Posterior vena cava (tissue), 2 donors: ENCODE measurements around the gene MYO5A. TPM values are rescaled to one million over a fixed set of nuclear protein-coding genes. Genes with fewer than 3 reads are reported as not detected.
A peak's percentile ranks its signal among the peaks of the same experiment; 100 is the strongest.
"Not testable (repeated sequence)": the region's sequence is repeated elsewhere in the genome, so short reads cannot be mapped to it uniquely, and the experiment has no call there.

Source experiments
- DNase-seq: peaks from one replicate; pipeline ENCODE4 v3.0.0-alpha.2; 2020; ENCODE audit warnings: low spot score
- intact Hi-C, 2 donors: fragments of 100-400 bp; cut with DNase I; formaldehyde crosslinking; loops; one replicate each; pipeline versions ENCODE4 v1.14.1 to v1.14.2; 2022 to 2023
- total RNA-seq, 2 donors: library from RNA; stranded (reverse); fragmentation: NEBNext Ultra II Directional; extraction: Animal tissue kit (Norgen Biotek cat#: 25700); gene quantifications; one replicate each; pipeline ENCODE4 v1.2.1, GENCODE V29; 2021
- donor health status: DM: yes; HTN: yes; CAD: no.
- donor health status: DM: yes; HTN: yes; CAD: no.

Gene MYO5A
- total RNA-seq, 2 donors from 2014 or later: 42.3 to 44.7 TPM

DNA sequence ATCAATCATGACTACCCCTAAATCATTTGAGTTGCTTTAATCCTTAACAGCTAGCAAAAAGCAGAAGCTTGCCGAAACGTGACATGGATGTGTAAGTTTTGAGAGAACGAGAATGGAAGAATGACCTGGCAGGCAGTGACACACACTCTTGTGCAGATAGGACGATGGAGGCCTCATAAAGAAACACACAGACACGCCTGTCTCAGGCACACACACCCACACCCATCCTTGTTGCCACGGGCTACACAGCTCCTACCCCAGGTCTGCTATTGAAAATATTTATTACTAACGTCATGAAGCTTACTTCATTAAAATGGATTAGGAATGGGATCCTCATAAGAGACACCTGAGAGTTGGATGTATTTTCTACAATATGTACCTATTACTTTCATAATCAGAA lies 241.6 kb downstream of the MYO5A start:
- intact Hi-C loops: no loop called here
- DNase-seq: no peak

DNA sequence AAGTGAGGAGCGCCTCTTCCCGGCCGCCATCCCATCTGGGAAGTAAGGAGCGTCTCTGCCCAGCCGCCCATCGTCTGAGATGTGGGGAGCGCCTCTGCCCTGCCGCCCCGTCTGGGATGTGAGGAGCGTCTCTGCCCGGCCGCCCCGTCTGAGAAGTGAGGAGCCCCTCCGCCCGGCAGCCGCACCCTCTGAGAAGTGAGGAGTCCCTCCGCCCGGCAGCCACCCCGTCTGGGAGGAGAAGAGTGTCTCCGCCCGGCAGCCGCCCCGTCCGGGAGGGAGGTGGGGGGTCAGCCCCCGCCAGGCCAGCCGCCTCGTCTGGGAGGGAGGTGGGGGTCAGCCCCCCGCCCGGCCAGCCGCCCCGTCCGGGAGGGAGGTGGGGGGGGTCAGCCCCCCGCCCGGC lies 242.7 kb downstream of the MYO5A start:
- DNase-seq, intact Hi-C loops: not testable (repeated sequence)

DNA sequence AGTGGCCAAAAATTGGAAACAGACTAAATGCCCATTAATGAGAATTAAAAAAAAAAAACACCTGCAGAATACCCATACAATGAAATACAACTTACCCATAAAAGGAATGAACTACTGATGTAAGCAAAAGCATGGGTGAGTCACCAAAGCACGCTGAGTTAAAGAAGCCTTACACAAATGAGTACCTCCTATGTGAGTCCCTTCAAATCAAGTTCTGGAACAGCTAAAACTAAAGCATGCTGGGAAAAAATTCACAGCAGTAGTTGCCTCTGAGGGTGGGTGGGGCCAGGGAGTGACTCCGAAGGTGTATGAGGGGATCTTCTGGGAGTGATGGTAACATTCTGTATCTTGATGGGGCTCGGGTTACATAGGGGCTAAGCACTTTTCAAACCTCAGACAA lies 244.5 kb downstream of the MYO5A start:
- intact Hi-C loops: no loop called here
- no peak for DNase-seq

DNA sequence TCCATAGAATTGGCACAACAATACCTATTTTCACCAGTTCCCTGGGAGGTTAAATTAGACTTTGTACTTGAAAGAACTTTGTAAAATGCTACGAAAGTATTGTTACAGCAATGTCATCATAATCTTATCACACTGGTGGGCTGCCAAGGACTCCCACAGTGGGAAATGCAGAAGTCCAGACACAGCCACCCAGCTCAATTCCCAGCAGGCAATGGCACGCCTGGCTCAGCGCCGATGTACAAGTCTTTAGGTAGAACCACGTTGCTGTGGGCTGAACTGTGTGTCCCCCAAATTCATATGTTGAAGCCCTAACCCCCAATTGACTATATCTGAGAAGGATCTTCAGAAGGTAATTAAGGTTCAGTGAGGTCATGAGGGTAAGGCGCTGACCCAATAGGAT lies 245.4 kb downstream of the MYO5A start:
- no peak for DNase-seq
- intact Hi-C loops: no loop called here

DNA sequence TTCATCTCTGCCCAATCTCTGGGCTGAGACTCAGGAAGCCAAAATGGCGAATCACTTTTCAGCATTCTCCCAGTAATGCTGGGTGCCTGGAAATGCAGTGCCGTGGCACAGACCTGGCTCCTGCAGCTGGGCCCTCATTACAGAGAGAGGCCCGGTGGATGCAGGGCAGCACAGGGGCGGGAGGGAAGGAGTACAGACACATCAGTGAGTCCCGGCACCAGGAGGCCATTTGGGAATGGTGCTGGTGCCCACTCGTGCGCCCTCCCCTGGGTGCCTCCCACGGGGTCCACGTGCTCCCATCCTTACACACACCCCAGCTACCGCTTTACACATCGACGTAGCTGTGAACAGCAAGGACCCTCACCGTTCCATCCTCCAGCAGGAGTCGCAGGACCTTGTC lies 246.3 kb downstream of the MYO5A start:
- DNase-seq: no peak
- intact Hi-C loops: no loop called here

DNA sequence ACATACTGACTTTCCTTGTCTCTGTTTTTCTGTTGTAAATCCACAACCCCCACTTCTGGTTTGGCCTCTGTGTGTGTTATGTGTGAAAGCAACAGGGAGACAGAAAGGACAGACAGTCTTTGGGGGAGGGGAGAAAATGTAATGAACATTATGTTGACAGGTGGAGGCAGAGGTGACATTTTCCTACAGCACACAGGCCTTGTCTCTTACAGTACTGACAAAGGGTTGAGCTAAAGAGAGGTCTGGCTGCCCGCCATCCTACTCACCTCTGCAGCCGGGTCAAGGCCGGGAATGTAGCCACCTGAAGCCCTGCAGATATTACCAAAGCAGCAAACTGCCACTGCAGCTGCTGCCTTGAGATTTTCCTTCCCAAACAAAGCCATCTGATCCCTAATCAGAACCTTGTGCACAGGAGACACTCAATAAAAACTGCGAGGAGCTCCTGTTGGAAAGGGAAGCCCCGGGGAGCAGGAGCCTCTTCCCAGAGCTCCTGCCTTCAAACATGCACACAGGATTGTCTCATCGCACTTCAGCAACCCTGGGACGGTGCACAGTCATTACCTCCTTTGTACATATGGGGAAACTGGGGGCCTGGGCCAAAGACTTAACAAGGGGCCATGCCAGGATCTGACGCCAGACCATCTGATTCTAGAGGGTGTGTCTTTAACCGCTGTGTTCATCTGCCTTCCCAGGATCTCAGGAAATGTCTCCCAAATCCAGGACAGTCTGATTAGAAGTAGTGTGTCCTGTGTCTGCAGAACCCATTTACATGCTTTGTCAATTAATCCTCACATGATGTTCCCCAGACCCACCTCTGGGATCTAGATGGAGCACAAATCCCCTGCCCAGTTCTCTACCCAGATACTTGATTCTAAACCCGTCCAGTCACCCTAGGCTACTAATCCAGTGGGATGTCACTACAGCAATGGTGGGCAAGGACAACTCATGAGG lies 247.3 kb downstream of the MYO5A start:
- intact Hi-C loops: no loop called here
- DNase-seq: no peak

DNA sequence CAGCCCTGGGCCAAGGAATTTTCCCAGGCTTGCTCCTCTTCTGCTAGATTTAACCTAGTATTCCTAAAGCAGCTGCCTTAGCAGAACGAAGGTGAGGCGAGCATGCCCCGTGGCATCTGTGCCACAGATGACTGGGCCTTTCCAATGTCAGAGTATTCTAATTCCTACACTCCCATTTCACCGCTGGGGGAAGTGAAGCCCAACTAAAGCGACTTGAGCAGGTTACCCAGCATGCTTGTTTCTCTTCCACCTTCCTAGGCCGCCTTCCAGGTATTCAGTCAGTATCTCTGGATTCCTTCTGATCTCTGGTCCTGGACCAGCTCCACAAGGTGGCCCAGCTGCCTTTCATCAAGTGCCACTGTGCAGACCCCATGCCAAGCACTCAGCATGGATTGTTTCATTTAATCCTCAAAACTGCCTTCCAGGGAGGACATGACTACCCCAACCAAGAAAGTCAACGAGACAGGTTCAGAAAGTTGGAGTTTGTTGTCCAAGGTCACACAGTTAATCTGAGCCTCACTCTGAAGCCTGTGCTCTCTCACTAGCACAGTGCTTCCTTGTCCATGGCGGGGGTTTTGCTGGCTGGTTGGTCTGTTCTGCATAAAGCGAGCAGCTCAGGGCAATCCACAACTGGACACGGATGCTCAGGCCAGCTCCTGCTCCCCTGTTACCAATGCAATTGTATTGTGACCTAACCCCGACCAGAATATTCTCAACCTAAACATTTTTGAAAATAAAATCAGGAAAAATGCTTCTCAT lies 248.2 kb downstream of the MYO5A start:
- intact Hi-C loops: no loop called here
- DNase-seq: no peak

DNA sequence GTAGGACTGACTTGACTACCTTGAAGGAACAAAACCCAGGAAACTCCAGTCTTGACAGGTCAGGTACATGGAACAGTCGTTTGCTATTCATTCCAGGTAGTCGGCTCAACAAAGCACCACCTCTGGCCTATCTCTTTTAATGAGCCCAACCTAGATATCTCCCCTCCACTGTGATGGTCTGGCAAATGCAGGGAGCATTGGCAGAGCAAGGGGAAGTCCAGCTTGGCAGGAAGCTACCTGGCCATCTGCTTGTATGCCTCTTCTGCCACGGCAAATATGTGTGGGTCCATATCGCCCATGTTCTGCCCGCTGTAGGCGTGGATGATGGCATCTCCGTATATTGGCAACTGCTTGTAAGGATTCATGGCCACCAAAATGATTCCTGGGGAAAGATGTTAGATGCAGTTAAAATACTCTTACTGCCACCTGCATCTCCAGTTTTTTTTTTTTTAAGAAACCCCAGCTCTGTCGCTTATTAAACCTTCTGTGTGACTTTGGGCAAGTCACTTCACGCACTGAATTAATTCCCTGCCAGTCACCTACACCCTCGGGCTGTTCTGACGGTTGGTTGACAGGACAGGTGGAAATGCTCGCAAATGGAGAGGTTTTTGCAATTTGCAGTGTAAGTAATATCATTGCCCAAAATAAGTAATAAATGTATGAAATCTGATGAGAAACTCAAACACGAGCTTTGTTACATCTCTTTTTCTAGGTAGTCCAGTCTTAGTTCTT lies 249.9 kb downstream of the MYO5A start:
- intact Hi-C loops: no loop called here
- no peak for DNase-seq

DNA sequence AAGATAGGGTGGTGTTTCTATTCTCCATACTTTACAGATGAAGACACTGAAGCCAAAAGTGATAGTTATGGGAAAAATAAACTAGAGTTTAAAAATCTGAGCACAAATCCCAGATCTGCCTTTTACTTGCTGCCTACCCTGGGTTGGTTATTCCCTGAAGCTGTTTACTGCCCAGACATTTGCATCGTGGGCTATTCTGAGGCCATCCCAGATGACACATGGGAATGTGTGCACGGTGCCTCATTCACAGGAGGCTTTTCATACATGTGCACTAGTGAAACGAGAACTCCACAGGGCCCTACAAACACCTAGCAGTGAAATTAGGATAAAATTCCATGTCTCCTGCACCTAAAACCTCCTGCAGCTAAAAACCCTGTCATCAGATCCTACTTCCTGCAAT lies 250.5 kb downstream of the MYO5A start:
- no peak for DNase-seq
- intact Hi-C loops: no loop called here

DNA sequence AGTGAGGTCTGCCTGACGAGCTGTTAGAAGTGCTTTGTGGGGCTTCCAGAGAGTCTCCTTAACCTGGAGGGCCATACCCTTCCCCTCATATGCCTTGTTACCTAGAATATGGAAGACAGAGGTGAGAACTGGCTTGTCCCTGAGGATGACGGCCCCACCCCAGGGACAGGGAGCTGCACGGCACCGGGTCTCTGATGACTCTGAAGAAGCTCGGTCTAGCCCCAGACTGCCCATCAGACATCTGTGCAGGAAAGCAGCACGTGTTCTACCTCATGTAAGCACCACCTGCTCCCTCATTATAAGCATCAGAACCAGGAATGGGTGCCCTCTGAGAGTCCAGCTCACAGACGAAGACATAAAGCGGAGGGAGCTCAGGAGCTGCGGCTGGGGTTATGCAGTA lies 251.1 kb downstream of the MYO5A start:
- no peak for DNase-seq
- intact Hi-C loops: no loop called here

DNA sequence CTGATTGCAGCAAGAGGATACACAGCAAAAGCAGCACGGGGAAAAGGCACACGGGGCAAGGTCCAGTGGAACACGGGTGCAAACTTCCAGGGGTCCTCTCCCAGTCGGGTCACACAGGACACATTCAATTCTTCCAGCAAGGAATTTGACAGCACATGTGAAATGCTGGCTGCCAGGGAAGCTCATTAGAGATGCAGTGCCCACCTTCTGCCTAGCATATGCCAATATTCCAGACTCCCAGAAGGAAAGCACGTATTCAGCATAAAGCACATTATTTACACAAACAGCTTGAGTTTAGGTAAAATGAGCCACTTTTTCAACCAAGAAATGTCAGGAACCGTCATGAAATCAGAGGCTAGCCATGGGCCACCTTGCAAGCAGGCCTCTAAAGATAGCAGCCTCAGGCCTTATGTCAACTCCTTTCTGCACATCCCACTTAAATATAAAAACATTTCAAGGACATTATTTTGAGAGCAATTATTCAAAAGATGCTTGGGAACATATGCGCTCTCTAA lies 252.4 kb downstream of the MYO5A start:
- intact Hi-C loops: no loop called here
- DNase-seq: no peak

DNA sequence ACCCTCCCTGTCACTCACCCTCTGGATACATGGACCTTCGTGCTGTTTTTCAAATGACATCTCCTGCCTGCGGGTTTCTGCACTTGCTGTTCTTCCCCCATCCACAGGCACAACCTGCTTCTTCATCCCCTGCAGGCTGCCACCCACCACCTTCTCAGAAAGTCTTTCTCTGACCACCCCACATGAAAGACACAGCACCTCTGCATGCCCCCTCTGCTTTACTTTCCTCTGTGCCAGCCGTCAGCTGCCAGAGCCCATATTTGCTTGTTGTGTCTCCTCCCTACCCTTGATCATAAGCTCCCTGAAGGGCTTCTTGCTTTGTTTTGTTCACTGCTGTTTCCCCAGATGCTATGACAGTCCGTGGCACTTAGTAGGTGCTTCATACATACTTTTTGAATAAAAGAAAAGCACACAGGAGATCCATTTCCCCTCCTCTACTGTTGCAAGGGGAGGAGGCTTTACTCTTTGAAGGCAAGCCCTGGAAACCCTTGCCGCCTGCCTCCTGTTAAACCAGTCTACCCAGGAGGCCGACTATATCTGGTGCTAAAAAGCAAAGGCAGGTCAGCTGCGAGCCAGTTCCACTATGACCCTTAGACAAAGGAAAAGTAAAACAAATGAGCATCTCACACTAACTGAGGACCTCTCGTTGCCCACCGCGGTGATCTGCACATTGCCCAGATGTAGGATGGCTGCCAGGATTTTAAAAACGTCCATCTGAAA lies 265.0 kb downstream of the MYO5A start:
- intact Hi-C loops: no loop called here
- DNase-seq: peak; percentile 40

DNA sequence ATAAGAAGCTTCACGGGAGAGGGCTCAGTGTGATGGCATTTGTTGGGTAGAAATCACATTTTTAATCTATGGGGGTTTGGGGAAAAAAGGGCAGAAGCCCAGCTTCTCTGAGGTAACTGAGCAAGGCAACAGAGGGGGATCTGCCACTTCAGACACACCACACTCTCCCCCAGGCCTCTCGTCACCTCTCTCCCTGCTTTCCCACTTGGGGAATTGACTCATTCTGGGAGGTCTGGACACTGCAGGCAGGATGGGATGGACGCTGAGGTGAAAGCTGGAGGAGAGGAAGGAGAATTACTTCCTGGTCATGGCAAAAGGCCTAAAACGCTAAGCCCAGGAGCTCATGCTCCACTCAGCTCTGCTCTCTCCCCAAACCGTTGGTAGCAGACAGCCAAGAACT lies 266.3 kb downstream of the MYO5A start:
- DNase-seq: no peak
- intact Hi-C loops: no loop called here

DNA sequence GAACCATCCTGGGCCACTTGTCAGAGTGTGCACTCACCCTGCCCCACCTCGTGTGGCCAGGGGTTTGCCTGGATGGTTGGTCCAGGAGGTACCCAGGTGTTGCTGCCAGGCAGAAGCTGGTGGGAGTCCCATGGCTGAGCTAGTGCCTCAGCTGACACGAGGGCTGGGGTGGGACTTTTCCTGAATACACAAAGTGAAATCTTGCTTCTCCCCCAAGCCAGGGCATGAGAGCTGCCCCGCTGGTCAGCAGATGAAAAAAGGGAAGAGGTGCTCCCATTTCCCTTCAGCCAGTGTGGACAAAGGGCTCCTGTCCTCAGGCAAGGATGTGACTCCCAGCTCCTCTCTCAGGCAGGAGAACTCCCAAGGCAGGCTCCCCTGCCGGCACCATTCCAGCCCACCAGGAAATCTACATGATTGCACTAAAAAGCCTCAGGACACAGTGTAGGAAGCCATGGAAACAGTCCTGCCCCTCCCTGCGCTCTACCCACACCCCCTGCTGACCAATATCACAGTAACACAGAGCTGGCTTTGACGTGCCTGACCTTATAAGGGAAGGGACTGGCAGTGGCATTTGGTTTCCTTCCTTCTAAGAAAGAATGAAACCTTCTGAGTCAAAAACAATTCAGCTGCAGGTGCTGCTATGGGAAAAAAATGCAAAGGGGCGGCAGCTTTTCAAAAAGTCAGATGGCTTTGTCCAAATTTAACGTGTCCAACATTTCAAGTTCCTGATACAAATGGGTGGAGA lies 267.0 kb downstream of the MYO5A start:
- peak; percentile 88 for DNase-seq
- intact Hi-C loops: no loop called here

DNA sequence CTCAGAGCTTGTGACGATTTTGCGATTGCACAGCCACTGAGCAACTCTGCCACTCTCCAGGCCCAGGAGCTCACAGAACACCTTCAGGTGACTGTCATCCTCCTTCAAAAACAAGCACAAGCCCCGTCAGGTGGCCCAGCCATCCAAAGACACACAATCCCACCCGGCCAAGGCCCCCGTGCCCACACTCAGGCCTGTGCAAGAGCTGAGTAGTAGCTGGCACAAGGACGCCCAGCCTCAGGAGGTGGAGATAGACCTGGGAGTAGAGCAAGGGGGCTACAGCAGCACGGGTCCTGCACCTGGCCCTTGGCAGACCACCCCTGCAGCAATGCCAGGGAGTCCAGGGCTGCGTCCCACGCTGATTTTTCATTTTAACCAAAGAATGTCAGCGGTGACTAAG lies 267.7 kb downstream of the MYO5A start:
- DNase-seq: peak; percentile 52
- intact Hi-C loops: no loop called here

DNA sequence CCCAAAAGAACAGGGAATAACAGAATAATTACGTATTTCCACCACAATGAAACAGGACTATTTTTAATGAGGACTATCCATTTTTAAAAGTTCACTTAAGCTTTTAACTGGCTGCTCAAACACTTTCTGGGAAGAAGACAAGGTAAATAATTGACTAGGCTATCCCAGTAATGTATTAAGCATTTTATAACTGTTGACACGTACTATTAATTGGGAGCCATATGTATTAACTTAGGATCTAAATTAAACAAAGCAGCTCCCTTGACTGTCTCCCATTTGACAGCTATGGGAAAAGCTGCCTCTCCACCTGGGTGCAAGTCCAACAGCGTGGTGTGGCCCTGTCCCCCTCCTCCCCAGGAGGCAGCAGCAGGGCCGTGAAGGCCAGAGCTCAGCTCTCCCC lies 269.2 kb downstream of the MYO5A start:
- intact Hi-C loops: loop anchor here in 1 of 2 donors (10.0 kb wide), 1 partner anchor 85 kb away; no protein-coding TSS in a partner anchor
- no peak for DNase-seq

DNA sequence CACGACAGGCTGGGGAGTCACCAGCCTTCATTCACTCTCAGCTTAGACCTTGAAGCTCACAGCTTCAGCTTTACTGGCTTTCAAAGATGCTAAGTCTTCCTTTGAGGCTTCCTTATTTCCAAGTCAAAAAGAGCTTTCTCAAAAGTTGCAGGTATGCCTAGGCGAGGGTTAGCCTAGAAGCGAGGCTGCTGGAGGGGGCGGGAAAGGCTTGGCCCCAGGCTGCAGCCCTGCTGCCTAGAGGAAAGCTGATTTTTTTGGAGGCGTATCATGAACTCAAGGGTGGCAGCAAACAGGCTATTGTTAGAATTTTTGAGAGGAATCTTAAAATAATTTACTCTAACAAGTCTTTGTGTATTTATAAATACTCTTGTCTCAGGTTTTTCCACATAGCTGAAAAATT lies 270.2 kb downstream of the MYO5A start:
- intact Hi-C loops: loop anchor here in 1 of 2 donors (10.0 kb wide), 1 partner anchor 86 kb away; no protein-coding TSS in a partner anchor
- no peak for DNase-seq

DNA sequence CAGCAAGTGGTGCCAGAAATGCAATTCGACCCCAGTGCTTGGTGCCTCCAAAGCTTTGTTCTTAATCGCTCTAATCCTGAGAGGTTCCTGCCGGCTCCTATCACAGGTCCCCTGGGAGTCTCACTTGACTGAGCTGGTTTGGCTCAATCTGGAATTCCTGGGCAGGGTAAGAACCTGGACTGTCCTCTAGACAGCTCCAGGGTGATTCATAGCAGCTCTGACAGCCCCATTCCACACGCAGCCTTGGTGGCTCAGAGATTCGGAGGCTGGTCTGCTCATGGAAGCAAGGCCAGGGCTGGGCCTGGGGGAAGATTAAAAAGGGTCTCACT lies 271.0 kb downstream of the MYO5A start:
- intact Hi-C loops: loop anchor here in 1 of 2 donors (10.0 kb wide), 1 partner anchor 87 kb away; no protein-coding TSS in a partner anchor

More for the DNA sequence above, 271.0 kb downstream of the MYO5A start:
- no peak for DNase-seq
